Gastroesophageal sphincter (tissue), 4 donors: ENCODE data around the gene GDPD5. TPM values are rescaled to one million over a fixed set of nuclear protein-coding genes. Genes with fewer than 3 reads are reported as not detected.

Experiments used
- ATAC-seq: fragments of 150-250 bp; one replicate; pipeline ENCODE4 v1.9.1; 2016; ENCODE audit warnings: mild to moderate bottlenecking, moderate library complexity
- H3K27ac ChIP-seq, 4 donors: fragments of 200-600 bp; sonication (generic) in 3 of 4; 1 replicate in 3 of 4; 2 replicates in 1 of 4; pipeline ENCODE4 v1.5.1; 2016 to 2019
- H3K27me3 ChIP-seq: fragments of 200-600 bp; sonication (generic); one replicate; pipeline ENCODE4 v1.5.1; 2019
- H3K36me3 ChIP-seq, 2 donors: fragments of 200-600 bp; sonication (generic); one replicate each; pipeline ENCODE4 v1.5.1; 2019; ENCODE audit warnings: control low read depth in 1 of 2
- H3K4me1 ChIP-seq, 3 donors: fragments of 200-600 bp; sonication (generic); 1 replicate in 2 of 3; 2 replicates in 1 of 3; pipeline ENCODE4 v1.5.1; 2016 to 2019; ENCODE audit warnings: control low read depth in 2 of 3
- H3K4me3 ChIP-seq, 2 donors: fragments of 200-600 bp; sonication (generic); one replicate each; pipeline ENCODE4 v1.5.1; 2019; ENCODE audit warnings: mild to moderate bottlenecking in 1 of 2, moderate library complexity in 1 of 2
- H3K9me3 ChIP-seq, 3 donors: fragments of 200-600 bp; sonication (generic); one replicate each; pipeline ENCODE4 v1.5.1; 2017 to 2019; ENCODE audit warnings: control low read depth in 2 of 3
- EP300 ChIP-seq: sonication (generic); formaldehyde crosslinking; IDR thresholded peaks from one replicate; pipeline ENCODE4 v1.6.1; 2017; ENCODE audit warnings: antibody characterized with exemption, mild to moderate bottlenecking
- POLR2A ChIP-seq, 2 donors: fragments of 450-650 bp; IDR thresholded peaks; one replicate each; pipeline ENCODE4 v1.6.1; 2017; ENCODE audit warnings: antibody characterized with exemption in 2 of 2, mild to moderate bottlenecking in 2 of 2, moderate library complexity in 1 of 2
- POLR2AphosphoS5 ChIP-seq: sonication (generic); formaldehyde crosslinking; IDR thresholded peaks from one replicate; pipeline ENCODE4 v1.6.1; 2017; ENCODE audit warnings: antibody characterized with exemption
- WGBS, 2 donors: methylation state at CpG; one replicate each; pipeline ENCODE4 v1.1.5; 2018; ENCODE audit warnings: low coverage in 1 of 2; 5-methylcytosine and 5-hydroxymethylcytosine counted together
- total RNA-seq, 4 donors: library from RNA; depleted of rRNA; stranded (reverse); fragments of >200 nt; gene quantifications; one replicate each; pipeline ENCODE4 v1.1.0, GENCODE V29; 2016
- TF ChIP-seq, protein P1 (sequence below), 4 experiments: fragments of 200-600 bp in 2 of 4; fragments of 450-650 bp in 2 of 4; sonication (generic) in 1 of 4; IDR thresholded peaks; one replicate each; pipeline ENCODE4 v1.5.1; 2017 to 2019; ENCODE audit warnings: antibody characterized with exemption in 4 of 4, mild to moderate bottlenecking in 2 of 4, moderate library complexity in 2 of 4

The GDPD5 gene
- total RNA-seq, 4 donors from 2014 or later = 3.8 to 9.3 (median 6.4) TPM

DNA sequence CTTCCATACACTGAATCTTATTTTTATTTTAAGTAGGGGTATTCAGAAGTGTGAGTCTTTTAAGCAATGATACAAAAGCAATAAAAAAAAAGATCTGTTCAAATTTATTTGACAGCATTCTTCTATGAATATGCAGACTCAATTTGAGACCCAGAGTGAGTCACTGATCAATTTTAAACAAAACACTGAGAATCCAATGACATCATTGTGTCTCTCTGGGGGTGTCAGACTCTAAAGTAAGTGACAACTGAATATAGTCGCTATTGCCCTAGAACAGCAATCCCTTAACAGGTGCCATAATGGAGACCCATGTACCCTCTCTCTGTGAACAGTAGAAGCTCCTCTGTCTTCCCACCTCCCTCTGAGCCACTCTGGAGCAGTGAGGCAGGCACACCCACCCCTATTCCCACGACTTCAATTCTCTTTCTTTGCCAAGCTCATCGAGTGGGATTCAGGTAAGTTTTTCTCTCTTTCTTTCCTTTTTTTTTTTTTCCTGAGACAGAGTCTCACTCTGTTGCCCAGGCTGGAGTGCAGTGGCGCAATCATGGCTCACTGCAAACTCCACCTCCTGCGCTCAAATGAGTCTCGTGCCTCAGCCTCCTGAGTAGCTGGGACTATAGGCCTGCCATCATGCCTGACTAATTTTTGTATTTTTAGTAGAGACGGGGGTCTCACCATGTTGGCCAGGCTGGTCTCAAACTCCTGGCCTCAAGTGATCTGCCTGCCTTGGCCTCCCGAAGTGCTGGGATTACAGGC is 131.5 kb downstream of the GDPD5 start:
- ATAC-seq = no peak
- no peak overlapping the region for H3K4me3 ChIP-seq
- 53 to 76% methylated on average over 3 to 8 of the region's 8 CpGs for WGBS, 2 donors
- no peaks in the 10 kb centered on the region for H3K27me3 ChIP-seq
- H3K9me3 ChIP-seq = no peaks in the 10 kb centered on the region
- TF ChIP-seq POLR2AphosphoS5 (no peak), POLR2A (IDR thresholded peaks at IDR 0.05) (no peak), EP300 (no peak)
- TF ChIP-seq, protein P1, sequence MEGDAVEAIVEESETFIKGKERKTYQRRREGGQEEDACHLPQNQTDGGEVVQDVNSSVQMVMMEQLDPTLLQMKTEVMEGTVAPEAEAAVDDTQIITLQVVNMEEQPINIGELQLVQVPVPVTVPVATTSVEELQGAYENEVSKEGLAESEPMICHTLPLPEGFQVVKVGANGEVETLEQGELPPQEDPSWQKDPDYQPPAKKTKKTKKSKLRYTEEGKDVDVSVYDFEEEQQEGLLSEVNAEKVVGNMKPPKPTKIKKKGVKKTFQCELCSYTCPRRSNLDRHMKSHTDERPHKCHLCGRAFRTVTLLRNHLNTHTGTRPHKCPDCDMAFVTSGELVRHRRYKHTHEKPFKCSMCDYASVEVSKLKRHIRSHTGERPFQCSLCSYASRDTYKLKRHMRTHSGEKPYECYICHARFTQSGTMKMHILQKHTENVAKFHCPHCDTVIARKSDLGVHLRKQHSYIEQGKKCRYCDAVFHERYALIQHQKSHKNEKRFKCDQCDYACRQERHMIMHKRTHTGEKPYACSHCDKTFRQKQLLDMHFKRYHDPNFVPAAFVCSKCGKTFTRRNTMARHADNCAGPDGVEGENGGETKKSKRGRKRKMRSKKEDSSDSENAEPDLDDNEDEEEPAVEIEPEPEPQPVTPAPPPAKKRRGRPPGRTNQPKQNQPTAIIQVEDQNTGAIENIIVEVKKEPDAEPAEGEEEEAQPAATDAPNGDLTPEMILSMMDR (IDR thresholded peaks at IDR 0.05) = no peak
- H3K27ac ChIP-seq = no peak overlapping the region
- H3K4me1 ChIP-seq = no peaks in the 10 kb centered on the region
- H3K36me3 ChIP-seq = no peaks in the 10 kb centered on the region

DNA sequence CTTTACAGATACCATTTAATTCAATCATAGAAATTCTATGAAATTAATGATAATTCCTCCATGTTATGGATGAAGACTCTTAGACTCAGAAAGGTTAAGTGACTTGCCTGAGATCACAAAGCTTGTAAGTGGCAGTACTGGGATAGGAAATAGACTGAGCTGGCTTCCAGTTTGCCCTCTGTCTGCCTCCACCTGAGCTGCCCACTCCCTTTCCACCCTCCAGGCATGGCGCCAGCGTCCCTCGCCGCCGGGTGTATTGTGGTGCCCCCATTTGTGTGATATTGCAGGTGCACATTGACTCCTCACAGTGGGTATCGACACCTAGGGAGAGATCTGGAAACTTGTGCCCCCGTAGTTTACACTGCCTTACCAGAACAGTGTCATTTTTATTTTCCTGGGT is 135.8 kb downstream of the GDPD5 start:
- H3K4me1 ChIP-seq = peaks cover 0 to 11% (median 0%) of the 10 kb centered on the region in 3 donors
- 83% methylated on average over 6 of the region's 7 CpGs; no CpG with 5 or more reads in 1 of the 2 donors for WGBS, 2 donors
- no peak overlapping the region for H3K27ac ChIP-seq
- no peak overlapping the region for H3K4me3 ChIP-seq
- no peak for ATAC-seq
- TF ChIP-seq POLR2AphosphoS5 (no peak), EP300 (no peak), POLR2A (IDR thresholded peaks at IDR 0.05) (no peak)
- TF ChIP-seq, protein P1 (IDR thresholded peaks at IDR 0.05) = no peak
- no peaks in the 10 kb centered on the region for H3K9me3 ChIP-seq
- H3K36me3 ChIP-seq = no peaks in the 10 kb centered on the region
- H3K27me3 ChIP-seq = no peaks in the 10 kb centered on the region

DNA sequence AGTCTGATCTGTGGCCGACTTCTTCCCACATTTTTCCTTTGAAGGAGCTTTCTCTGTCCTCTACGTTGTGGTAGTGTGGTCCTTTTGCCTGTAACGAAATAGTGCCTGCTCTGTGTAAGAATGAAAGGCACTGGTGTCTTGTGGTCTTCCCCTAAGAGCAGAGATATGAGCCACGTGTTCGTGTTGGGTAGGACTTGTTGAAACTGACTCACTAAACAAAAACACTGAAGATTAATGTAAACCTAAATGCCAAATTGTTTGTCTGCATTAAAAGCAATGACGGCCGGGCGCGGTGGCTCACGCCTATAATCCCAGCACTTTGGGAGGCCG is 136.5 kb downstream of the GDPD5 start:
- Histone ChIP-seq H3K4me3 (no peak overlapping the region), H3K9me3 (no peaks in the 10 kb centered on the region), H3K36me3 (no peaks in the 10 kb centered on the region), H3K27ac (no peak overlapping the region), H3K4me1 (peaks cover 0 to 16% (median 2%) of the 10 kb centered on the region in 3 donors), H3K27me3 (no peaks in the 10 kb centered on the region)
- no peak for TF ChIP-seq POLR2A (IDR thresholded peaks at IDR 0.05)
- no peak for TF ChIP-seq POLR2AphosphoS5
- TF ChIP-seq, protein P1 (IDR thresholded peaks at IDR 0.05) = no peak
- TF ChIP-seq EP300 = no peak
- no peak for ATAC-seq
- 50 to 60% methylated on average over 5 to 11 of the region's 11 CpGs for WGBS, 2 donors

DNA sequence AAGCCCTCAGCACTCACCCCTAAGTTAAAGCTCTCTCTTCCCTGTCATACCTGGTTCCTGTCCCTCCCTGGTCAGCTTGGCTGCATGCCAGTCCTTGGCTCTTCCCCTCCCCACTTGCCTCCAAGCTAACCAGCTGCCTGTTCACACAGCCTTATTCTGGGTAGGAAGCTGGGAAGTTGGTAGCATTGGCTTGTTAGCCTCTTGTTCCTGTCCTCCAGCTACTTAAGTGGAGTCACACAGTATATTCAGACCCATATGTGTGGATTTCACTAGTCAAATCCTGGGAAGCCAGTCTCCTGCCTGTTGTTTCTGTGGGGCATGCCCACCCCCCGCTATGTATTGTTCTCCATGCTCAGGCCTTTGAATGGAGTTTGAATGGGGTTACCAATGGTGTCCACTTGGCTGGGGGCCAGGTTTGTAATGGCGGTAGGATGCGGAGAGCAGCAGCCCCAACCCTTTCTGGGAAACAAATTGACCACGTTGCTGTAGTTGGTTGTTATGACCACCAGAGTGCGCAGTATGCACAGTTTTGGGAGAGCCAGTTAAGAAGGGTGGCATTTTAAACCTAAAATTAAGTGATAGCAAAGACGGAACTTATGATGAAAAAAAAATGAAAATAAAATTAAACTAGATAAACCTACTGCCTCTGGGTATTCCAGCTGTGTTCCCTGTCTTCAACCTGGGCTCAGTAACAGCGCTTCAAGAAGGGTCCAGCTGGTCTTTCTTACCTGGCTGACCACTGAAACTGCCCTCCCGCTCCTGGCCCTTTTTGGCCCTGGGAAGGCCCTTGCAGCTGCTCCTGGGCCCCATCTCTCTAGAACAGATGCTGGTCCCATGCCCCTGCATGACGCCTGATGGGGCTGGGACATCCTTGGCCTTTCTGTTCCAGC is 137.1 kb downstream of the GDPD5 start:
- H3K9me3 ChIP-seq = no peaks in the 10 kb centered on the region
- peak overlapping the region in 1 of 4 donors; percentile 19 for H3K27ac ChIP-seq
- TF ChIP-seq POLR2AphosphoS5 (no peak), EP300 (no peak), POLR2A (IDR thresholded peaks at IDR 0.05) (no peak)
- TF ChIP-seq, protein P1 (IDR thresholded peaks at IDR 0.05) = peak; percentile 79 to 86 (median 84)
- no peaks in the 10 kb centered on the region for H3K27me3 ChIP-seq
- H3K4me3 ChIP-seq = no peak overlapping the region
- peaks cover 0 to 22% (median 3%) of the 10 kb centered on the region in 3 donors for H3K4me1 ChIP-seq
- ATAC-seq = peak; percentile 67
- no peaks in the 10 kb centered on the region for H3K36me3 ChIP-seq
- WGBS, 2 donors = 18 to 50% methylated on average over 1 to 8 of the region's 9 CpGs
